Stimulated activated CD4-positive, alpha-beta T cell treated with anti-CD3 and anti-CD28 coated beads, Interleukin-12 subunit alpha, Interleukin-12 subunit beta, amount 100 ng/mL, for 4 hours (primary cell): ENCODE data around the gene ERC2.
"Not testable (repeated sequence)": the region's sequence is repeated elsewhere in the genome, so short reads cannot be mapped to it uniquely, and the experiment has no call there.

Source experiments
- DNase-seq: peaks from one replicate; pipeline ENCODE4 v3.0.0-alpha.2; 2020

The ERC2 gene

DNA sequence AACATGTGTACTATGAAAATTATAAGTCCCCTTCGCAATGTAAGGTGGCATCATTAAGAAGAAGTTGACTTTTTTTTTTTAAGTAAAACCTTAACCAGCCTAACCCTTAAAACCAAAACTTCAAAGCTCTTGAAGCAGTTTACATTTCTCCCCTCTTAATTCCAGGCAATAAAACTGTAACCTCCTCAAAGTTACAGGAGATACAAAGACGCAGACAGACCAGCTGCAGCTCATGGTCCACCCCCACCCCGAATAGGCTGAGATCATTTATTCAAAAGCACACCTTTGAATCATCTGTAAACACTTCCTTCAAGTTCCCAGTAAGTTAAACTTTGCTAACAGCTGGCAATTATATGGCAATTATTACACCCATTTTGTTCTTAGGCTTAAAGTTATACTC, 414.5 kb downstream of the ERC2 start:
- DNase-seq = no peak

DNA sequence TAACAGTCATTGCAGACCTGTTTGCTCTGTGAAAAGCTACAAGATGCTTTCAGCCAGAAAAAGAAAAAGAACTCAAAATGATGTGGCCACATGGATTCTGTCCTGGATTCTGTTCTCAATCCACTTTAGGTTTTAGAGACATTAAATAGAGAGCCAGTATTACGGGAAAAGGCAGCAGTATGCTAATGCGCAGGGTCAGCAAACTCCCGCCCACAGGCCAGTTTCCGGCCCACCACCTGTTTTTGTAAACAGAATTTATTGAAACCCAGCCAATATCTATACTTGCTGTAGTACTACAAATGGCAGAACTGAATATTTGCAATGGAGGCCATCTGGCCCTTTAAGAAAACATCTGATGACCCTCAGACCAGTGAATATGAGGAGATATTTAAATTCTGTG, 416.1 kb downstream of the ERC2 start:
- no peak for DNase-seq

DNA sequence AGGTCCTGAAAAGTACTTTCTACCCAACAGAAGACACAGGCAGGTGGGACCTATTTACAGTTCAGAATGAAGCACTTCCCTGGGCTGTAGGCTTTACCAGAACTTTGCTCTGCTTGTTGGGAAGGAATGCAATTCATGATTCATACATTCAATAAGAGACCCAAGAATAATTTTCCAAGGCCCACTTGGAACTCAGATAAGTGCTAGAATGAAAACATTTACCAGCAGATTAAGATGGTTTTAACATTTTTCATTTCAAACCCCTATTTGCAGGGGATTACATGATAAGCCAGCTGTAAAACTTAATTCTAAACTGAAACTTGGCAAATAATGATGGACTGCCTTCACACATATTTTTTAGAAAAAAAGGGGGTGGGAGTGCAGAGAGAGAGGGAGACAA, 417.2 kb downstream of the ERC2 start:
- no peak for DNase-seq

DNA sequence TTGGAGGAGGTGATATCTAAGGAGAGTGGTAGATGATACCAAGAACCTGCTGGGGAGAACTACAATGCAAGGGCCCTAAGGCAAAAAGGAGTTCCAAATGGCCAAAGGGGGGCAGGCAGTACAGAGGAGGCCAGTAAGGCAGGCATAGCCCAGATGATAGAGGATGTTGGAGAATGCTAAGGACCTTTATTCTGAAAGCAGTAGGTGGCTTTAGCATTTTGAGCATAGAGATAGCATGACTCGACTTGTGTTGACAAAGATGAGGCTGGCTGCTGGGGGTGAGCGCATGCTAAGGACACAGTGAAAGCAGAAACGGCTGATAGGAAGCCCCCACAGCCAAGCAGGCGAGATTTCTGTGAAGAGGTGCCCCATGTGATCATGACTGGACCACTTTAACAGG, 419.3 kb downstream of the ERC2 start:
- no peak for DNase-seq

DNA sequence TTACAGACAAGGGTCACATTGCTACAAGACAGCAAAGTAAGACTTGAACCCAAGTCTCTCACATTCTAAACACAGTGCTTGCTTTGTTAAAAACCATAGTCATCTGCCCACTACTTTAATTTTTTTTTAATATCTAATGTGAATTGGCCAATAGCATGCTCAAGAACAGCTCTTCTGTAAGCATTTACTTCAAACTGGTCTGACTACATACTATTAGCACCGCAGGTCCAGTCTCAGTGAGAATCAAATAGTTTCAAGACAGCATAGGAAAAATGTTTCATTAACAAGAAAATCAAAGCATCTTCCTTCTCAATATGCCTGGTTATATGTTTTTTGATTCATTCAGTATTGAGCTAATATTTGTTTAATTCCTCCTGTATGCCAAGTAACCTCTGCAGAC, 419.9 kb downstream of the ERC2 start:
- DNase-seq = no peak

DNA sequence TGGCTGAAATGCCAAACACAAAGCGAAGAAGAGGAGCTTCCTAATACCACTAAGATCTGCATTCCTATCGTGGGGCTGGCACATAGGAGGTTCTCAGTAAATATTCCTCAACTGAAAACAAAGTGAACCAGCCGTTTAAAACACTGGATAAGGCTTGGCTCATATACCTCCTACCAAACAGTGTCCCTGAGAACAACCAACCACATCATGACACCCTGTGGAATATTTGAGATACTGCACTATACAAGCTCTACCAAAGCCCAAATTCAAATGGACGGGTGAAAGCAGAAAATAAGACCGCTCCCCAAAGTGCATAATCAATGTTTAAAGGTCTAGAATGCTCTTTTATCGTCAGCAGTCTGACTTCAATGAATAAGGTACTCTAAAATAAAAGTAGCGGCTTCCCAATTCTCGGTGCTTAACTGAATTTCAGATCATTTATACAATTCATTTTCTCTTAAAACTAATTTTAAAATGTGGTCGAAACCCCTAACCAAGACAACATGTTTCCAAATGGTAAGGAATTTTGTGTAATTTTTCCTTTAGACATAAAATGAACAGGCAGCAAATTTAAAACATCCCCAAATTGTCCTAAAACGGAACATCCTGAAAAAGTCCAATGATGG, 425.8 kb downstream of the ERC2 start:
- no peak for DNase-seq

DNA sequence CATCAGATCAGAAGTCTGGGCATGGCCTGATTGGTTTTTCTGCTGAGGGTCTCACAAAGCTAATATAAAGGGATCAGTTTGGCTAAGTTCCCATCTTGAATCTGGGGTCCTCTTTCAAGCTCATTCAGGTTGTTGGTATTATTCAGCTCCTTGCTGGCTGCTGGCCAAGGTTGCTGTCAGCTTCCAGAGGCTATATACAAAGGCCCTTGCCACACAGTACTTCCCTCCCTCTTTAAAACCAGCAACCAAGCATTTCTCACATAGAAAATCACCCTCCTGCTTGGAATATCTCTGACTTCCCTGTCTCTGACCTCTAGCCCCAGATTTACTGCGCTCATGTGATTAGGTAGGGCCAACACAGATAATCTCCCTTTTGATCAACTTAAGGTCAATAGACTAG, 442.9 kb downstream of the ERC2 start:
- DNase-seq = no peak

DNA sequence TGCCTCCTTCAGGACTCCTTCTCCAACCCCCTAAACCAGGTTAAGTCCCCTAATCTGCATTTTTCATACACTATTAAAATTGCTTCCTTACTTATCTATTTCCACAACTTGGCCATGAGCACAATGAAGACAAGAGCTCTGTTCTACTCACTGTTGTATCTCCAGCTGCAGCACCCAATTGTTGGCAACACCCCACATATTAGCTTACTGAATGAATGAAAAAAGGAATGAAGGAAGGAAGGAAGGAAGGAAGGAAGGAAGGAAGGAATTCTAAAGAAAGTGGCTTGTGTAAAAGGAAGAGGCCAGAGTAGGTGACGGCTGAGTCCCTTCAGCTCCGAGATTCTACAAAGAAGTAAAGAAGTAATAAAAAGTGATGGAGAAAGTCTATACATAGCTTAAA, 444.7 kb downstream of the ERC2 start:
- DNase-seq = no peak

DNA sequence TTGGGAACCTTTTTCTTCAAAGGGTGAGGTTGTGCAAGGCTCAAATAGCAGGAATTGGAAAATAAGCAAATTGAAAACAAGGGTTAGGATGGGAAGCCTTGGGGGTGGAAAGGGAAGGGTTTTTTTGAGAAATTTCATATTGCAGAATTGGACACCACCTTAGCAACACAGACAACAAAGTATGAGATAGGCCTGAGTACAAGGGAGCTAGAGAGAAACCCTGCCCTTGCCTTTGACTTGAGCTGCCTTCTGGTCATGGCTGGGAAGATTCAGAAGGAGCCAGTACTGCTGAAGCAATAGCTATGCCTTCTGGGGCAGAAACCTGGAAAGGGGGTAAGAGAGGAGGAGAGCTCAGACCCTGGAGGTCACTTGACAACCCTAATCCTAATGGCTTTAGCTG, 445.6 kb downstream of the ERC2 start:
- DNase-seq = no peak

DNA sequence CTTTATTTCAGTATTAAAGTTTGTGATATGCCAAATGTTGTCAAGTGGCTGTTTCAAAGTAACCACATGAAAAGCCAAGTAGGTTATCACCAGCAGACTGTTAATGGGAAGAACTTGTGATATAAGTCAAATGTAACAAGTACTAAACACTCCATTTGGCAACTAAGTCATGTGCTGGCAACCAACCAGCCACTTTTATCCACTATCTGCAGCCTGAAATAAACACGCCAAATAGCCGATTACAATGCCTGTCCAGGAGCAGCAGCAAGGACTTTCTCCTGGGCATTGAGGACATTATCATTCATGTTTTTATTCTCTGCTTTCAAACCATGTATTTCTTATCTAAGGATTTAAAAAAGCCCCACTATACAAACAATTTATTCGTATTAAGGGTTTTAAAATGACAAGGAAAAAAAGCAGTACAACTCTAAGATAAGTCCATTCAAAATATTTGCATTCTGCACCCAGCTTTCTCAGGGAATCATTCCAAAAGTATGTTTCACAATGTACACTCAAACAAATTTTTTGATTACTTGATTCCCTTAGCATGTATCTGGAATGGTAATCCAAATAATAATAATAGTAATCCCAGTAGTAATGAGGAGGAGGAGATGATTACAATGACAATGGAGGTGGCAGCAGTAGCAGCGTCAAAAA, 448.6 kb downstream of the ERC2 start:
- DNase-seq = no peak

DNA sequence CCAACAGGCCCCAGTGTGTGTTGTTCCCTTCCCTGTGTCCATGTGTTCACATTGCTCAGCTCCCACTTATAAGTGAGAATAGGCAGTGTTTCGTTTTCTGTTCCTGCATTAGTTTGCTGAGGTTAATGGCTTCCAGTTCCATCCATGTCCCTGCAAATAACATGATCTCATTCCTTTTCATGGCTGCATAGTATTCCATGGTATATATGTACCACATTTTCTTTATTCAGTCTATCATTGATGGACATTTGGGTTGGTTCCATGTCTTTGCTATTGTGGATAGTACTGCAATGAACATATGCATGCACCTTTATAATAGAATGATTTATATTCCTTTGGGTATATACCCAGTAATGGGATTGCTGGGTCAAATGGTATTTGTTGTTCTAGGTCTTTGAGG, 452.9 kb downstream of the ERC2 start:
- DNase-seq = not testable (repeated sequence)

DNA sequence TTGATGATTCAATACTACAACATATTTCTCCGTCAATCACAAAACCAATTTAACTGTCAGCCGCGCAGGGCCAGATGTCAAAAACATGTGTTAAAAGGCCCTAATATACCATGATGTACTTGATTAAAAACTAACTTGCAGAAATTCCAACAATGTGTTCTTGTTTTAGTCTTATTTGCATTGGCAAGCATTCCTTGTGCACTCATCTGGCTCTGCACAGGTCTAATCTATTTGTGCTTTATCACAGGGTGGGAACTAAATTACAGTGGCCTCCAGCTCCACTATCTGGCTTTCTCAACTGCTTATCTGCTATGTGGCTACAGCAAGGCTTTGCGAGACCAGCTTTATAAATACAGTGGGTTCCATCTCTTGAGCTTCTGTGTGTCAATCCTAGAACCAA, 455.5 kb downstream of the ERC2 start:
- DNase-seq = no peak

DNA sequence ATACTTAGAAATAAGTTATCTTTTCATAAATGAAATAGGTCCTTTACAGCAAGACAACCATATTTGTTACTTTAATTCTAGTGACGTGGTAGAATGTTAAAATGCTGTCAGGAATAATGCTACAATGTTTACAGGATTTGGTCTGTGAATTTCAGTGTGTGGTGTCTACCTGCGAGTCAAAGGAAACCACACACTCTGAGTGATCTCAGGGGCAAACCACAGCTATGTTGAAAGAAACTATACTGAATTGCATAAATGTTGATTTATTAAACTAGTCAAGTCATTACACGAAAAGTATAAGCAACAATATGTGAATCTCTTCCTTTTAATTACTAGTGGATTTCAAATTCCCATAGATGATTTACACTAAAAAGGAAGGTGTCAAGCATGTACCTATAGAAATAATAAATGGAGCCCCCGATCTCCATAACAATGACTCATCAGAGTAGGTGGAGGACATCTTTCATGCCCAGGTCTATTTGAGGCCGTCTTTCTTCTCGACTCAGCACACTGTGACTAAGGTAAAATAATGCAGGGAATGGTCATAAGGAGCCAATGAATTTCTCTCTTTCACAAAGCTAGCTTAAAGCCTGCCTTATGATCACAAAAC, 463.0 kb downstream of the ERC2 start:
- no peak for DNase-seq

DNA sequence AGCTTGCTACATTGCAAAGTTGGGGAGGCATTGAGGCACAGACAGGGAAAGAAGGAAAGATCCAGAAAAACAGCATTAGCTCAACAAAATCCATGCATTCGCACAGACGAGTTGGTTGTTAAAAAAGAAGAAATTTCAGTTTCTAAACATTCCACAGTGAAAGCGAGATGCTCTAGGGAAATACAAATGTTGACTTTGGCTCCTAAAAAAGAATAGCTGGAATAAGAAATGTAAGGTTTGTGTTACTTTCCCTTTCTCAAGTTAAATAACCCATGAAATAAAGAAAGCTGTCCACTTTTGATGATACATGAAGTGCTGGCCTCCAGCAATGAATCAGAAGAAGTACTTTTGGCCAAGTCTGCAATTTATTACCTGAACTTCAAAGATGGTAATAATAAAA, 465.1 kb downstream of the ERC2 start:
- DNase-seq = no peak

DNA sequence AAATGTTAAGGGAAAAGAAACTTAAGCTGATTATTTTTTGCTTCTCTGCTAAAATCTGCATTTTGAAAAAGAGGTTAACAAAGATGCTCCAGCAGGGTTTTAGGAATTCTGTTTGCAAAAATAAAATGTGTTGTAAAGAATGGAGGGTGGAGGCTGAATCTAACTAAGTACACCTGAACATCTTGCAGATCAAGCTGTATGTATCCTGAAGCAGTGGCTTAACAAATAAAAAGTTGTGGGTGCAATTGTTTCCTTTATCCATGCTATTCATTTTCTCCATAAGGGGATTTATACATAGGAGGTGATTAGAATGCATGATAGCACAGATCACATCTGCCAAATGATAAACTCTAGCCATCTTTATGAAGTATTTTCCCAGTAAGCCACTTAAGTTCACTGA, 466.3 kb downstream of the ERC2 start:
- no peak for DNase-seq

DNA sequence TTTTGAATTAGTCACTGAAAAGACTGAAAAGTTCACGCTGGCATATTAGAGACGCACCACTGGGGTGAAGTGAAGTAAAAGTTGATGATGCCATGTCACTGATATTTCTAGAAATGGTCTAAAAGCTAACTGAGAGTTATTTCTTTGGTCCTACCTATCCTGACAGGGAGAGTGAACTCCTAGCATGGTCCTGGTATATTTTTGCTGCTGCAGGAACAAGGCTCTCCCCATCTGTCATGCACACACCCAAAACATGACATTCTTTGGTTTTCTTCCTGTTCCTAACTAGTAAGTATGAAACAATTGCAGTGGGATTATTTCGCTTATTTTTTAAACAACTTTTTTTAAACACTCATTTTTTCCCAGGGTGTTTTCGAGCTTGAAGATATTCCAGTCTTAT, 466.7 kb downstream of the ERC2 start:
- no peak for DNase-seq

DNA sequence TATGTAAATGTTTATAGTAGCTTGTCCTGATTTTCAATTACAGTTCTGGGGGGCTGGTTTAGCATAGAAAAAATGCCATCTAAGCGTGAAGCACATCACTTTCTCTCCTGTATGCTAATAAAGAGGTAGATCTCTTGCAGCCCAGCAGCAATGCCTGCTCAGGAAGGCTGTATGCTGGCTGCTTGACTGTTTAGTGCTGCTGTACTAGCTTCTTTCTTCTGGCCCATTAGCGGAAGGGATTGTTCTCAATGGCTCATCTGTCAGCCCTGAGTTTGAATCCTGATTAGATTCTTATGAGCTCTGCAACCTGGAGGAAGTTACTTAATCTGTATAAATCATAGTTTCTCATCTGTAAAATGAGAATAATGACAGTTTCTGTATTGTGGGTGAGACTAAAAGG, 478.9 kb downstream of the ERC2 start:
- DNase-seq = no peak

DNA sequence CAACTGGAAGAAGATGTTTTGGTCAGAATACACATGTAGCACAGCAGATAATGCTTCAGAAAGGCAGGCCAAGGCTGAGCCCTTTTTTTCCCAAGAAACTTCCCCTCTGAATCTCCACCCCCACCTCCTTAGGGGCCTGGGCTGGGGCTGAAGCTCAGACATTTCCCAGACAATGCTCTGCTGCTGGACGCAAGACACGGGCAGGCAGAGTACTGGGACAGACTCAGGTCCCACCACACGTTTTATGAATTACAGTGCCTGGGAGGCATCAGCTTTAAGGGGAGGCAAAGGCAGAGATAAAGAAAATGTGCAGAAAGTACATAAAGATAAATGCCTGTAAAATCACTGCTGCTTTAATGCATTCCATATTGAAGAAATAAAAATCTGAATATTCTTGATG, 479.4 kb downstream of the ERC2 start:
- no peak for DNase-seq

DNA sequence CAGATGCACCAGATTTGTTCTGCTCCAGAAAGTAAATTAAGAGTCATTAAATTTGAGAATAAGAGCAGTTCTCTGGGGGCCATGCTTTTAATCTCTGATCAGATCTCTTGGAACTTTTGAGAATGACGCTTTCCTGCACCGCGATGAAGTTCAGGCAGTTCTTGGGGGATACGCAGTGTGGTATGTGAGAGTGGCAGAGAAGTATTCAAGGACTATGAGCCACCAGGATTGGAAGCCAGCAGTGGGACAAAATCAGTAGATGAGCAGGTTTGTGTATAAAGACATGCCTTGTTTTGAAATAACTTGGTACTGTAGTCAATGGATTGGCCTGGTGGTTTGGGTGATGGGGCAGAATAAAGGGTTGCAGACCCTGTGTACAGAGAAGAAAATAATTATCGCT, 483.6 kb downstream of the ERC2 start:
- no peak for DNase-seq

DNA sequence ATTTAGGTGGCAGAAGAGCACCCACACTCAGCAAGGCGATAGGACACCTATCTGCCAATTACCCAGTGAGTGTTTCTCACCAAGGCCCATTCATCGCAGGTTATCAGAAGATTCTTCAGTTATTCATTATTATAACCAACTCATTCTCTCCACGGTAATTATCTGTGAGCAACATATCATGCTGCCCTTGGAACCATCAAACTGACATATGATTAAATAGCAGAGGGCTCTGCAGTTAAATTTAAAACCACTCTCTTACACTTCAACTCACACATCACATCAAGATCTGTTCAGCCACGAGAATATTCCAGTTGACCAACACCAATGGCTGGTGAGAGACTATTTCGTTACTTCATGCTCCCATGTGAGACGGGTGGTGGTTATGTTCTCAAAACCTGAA, 489.3 kb downstream of the ERC2 start:
- no peak for DNase-seq

DNA sequence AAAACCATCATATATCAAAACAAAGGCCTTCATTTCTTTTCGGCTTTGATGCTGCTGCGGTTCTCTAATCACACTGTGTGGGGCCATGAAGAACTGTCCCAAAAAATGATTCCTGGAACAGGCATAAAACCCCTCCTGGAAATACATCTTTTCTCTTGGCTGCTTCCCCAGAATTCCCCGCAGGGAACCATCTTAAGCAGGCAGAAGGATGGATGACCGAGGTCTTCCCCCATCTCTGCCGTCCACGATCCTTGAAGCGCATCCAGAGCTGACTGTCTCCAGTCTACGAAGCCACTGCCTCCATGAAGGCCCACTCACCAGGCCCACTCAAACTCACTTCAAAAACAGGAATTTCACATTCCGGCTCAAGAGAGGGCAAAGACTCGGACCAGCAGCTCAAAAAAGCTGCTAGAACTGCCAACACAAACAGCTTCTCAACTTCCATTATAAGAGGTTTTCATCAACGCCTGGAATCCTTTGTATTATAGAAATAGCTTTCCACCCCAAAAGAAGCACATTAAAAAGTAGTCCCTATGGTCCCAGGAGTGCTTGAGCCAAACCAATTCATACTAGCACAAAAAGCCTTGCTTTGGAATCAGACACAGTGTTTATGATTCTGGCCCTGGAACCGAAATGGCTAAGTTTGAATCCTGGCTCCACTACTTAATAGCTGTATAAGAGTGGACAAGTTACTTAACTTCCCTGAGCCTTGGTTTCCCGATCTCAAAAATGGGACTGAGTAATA, 493.7 kb downstream of the ERC2 start:
- no peak for DNase-seq

DNA sequence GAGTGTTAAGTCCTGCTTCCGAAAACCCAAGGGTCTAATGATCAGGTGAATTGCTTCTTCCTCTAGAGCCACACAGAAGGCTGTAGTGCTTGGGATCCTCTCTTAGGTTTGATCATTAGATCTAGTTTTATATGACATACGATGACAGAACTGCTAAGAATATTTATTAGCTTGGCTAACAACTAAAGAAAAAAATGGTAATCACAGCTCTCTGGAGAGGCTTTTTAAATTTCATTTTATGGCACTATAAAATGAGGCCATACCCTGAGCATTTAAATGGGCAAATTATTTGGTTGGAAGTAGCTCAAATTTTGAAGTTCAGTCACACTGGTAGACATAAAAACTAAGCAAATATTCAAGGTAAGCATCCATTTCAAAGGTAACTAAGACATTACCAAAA, 498.6 kb downstream of the ERC2 start:
- no peak for DNase-seq

DNA sequence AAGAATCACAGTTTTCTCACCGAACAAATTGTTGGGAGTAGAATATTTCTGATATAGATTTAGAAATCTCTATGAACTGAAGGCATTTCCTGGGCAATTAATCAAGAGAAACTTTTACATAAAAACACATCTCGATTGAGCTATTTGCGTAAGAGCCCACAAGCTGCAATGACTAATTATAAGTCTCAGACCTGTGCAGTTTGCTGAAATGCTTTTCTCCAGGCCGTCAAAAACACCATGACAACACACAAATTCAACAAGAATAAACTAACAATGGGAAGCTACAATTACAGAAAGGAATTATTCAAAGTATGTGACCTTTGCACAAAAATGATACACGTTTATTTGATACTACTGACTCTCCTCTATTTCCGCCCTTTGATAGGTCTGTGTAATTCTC, 499.9 kb downstream of the ERC2 start:
- no peak for DNase-seq

DNA sequence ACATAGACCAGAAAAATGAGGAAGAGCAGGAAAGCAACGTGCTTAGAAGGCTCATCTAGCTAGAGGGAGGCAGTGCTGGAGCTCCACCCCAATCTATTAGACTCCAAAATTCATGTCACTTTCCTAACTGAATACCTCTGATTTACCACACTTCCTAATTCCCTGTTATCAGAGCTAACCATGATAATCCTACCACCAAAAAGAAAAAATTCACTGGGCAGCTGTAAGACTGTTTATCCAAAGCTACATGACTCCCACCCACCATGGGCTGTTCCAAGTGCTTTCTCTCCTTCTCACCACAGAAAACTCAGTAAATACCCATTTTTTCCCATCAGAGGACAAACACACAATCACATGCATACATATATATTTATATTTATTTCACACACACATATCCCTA, 501.7 kb downstream of the ERC2 start:
- no peak for DNase-seq
